HUDEP-2 (cell line): ENCODE results near the gene CHD5.
"Not testable (repeated sequence)": the region's sequence is repeated elsewhere in the genome, so short reads cannot be mapped to it uniquely, and the experiment has no call there.

Experiments
- DNase-seq, 76 experiments: peaks; one replicate each; lab custom pipeline; 2025; ENCODE audit not compliant: unreplicated experiment in 76 of 76; lab: John Stamatoyannopoulos, UW

The CHD5 gene

GRCh38 chr1:6072774-6073479, 107.2 kb downstream of the CHD5 start:
- DNase-seq, result no peak

DNA sequence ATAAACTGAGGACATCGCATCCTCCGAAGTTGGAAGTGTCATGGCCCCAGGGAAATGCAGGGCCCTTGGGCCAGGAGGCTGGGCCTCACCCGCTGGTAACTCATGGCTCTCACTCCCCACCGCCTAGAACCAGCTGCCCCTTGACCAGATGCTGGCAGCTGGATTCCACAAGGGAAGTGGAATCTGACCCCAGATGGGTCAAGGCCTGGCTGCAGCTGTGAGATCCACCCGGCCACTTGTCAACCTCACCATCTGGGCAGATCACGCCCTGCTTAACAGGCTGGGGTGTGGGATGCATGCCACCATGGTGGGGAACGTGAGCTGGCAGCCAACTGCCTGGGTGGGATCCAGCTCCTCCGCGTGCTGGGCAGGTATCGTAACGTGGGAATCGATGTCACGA, 108.9 kb downstream of the CHD5 start:
- no peak for DNase-seq

- no peak for DNase-seq
Observed at GRCh38 chr1:6070450-6070974, 109.6 kb downstream of the CHD5 start.

- DNase-seq, result no peak
Observed at GRCh38 chr1:6069573-6069972, 110.5 kb downstream of the CHD5 start.

GRCh38 chr1:6068932-6069331, 111.2 kb downstream of the CHD5 start:
- DNase-seq, result no peak

- DNase-seq, result no peak
Observed at GRCh38 chr1:6068073-6068472, 112.0 kb downstream of the CHD5 start.

- no peak for DNase-seq
Observed at GRCh38 chr1:6066680-6067079, 113.4 kb downstream of the CHD5 start.

GRCh38 chr1:6065093-6065858, 114.8 kb downstream of the CHD5 start:
- no peak for DNase-seq

- DNase-seq, result not testable (repeated sequence)
Observed at GRCh38 chr1:6063532-6064053, 116.5 kb downstream of the CHD5 start.

DNA sequence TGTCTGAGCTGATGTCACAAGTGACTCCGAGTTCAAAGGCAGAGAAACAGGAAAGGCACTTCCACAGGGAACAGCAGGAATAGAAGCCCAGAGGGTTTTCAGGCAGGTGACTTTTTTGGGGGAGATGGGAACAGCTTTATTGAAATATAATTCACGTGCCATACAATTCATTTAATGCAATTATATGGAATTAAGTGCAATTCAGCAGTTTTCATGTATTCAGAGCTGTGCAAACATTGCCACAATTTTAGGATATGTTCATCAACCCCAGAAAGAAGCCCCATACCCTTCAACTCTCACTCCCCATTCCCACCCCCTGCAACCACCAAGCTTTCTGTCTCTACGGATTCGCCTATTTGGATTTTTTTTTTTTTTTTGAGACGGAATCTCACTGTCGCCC, 117.5 kb downstream of the CHD5 start:
- DNase-seq, result no peak

DNA sequence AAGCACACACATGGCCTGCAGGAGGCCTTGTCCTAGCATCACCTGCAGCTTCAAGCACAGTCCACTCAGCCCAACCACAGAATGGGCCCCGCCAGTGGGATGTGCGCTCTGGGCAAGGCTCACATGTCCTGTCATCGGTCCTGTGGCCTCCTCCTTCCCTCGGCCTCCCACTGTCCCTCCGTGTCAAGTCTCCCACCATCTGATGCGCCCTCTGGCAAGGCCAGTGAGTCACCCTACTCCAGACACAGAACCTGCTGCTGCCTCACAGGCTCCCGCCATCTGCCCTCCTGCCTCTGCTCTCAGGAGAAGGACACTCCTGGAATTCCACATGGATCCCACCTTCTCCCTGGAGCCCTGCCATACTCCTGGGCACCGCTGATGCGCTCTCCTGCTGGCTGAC, 120.3 kb downstream of the CHD5 start:
- no peak for DNase-seq

- DNase-seq, result no peak
Observed at GRCh38 chr1:6057170-6057845, 122.8 kb downstream of the CHD5 start.

DNA sequence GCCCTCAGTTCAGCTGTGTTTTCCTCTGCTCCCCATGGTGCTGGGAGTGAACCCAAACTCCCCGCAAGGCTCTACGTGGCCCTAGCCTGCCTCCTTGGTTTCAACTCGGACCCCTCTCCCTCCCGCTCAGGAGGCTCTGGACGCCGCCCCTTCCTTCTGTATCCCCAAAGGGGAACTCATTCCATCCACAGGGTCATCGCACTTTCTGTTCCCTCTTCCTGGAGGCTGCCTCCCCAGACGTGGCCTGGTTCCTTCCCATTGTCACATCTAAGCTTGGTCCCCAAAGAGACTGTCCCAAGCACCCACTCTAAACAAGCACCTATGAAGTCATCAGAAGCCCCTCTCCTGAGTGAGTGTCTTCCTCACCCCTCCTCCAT, 123.6 kb downstream of the CHD5 start:
- DNase-seq, result no peak

- DNase-seq, result no peak
Observed at GRCh38 chr1:6054596-6054995, 125.5 kb downstream of the CHD5 start.

GRCh38 chr1:6053206-6053546, 126.9 kb downstream of the CHD5 start:
- no peak for DNase-seq

DNA sequence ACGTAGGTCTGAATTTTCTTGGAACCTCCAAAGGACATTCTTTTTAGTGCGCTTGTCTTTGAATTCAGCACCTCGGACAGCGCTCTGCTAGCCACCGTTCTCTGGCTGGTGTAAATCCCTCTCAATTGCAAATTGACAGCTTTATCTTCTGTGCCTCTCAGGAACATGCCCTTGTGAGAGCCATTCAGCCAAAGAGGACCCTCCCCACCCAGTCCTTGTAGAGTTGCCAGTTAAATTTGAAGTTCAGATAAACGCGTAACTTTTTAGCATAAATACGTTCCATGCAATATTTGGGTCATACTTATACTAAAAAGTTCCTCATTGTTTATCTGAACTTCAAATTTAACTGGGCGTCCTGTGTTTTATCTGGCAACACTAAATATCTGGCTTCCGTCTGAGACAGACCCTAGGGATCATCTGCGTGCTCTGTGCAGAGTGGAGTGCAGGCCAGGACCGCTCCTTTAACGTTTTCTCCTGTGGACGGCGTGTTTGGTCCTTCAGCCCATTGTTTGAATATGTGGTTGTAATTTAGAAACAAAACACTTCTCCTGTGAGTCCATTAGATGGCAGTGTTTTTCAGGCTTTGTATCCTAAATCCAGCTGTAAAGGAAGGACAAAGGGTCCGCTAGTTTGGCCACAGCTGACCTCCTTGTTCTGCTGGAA, 127.4 kb downstream of the CHD5 start:
- peak in 52 of 76 experiments; percentile 4 to 74 (median 34) for DNase-seq
